Activated naive CD4-positive, alpha-beta T cell treated with anti-CD3 and anti-CD28 coated beads for 36 hours (primary cell): ENCODE results near the gene STX1B. TPM values are rescaled to one million over a fixed set of nuclear protein-coding genes. Genes with fewer than 3 reads are reported as not detected.
A peak's percentile ranks its signal among the peaks of the same experiment; 100 is the strongest.

ENCODE experiments used
- CTCF ChIA-PET: fragments of 350-600 bp; sonication (Branson Sonifier 250); formaldehyde crosslinking; loops from one replicate; lab custom pipeline; 2021; ENCODE audit warnings: antibody characterized with exemption; lab: Charles Lee
- DNase-seq: peaks from one replicate; pipeline ENCODE4 v3.0.0-alpha.2; 2020
- H3K27ac Mint-ChIP-seq: one replicate; pipeline ENCODE4 v1.8.0; 2021; ENCODE audit warnings: mild to moderate bottlenecking, mixed read lengths
- H3K27me3 Mint-ChIP-seq: one replicate; pipeline ENCODE4 v1.8.0; 2021; ENCODE audit warnings: low read depth, mixed read lengths
- H3K36me3 Mint-ChIP-seq: one replicate; pipeline ENCODE4 v1.8.0; 2021; ENCODE audit warnings: low read depth, mixed read lengths
- H3K4me1 Mint-ChIP-seq: one replicate; pipeline ENCODE4 v1.8.0; 2021; ENCODE audit warnings: low read depth, mixed read lengths
- H3K4me3 Mint-ChIP-seq: one replicate; pipeline ENCODE4 v1.8.0; 2021; ENCODE audit warnings: mild to moderate bottlenecking, moderate library complexity, mixed read lengths
- H3K9me3 Mint-ChIP-seq: one replicate; pipeline ENCODE4 v1.8.0; 2021; ENCODE audit warnings: mixed read lengths
- intact Hi-C: fragments of 100-400 bp; cut with micrococcal nuclease; formaldehyde crosslinking; loops from one replicate; pipeline ENCODE4 v1.15.1; 2023
- total RNA-seq, 2 experiments: library from RNA; stranded (reverse); gene quantifications; one replicate each; pipeline ENCODE4 v1.2.3, GENCODE V29; 2021

The STX1B gene
- under 1 TPM; 0.69 to 0.72 TPM for total RNA-seq

DNA sequence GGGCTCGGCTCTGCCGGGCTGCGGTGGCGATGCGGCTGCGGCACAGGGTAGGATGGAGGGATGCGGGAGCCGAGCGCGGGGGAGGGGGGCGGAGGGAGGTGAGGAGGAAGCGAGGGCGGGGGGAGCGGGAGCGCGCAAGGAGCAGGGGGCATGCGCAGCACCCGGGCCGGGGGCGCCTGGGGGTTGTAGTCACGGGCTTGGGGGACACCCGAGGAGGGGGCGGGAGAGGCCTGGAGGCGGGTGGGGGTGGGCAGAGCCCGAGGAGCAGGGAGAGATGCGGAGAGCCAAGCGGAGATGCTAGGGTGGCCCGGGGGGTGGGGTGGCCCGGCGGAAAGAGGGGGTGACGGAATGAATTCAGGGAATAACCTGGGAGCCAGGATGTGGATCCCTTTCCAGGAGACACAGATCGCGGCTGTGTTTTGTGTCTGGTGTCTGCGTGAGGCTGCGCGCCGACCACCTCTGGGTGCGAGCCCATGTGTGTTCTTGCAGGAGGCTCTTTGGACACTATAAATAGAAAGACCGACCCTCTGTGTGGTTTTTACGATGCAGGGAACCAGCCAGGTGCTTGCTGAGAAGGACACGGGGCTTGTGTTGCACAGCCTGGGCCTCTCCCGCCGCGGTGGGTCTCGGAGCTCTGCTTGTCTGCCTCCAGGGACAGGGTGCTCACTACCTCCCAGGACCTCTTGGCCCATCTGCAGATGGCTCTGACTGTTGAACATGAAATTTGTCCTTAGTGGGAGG is at the start of gene STX1B:
TSS of gene STX1B (minus strand) at position 54 of the 741 bp plus-strand sequence. CDS start 242 bp downstream, outside the sequence.
- peaks cover 5% of the 10 kb centered on the region for H3K27me3 Mint-ChIP-seq
- intact Hi-C loops = no loop called here
- CTCF ChIA-PET = no interaction called here
- DNase-seq = peak; percentile 66
- peak within 1 kb of the TSS; percentile 64 for H3K4me3 Mint-ChIP-seq
- H3K36me3 Mint-ChIP-seq = no peaks in the 10 kb centered on the region
- H3K9me3 Mint-ChIP-seq = no peaks in the 10 kb centered on the region
- H3K27ac Mint-ChIP-seq = no peak within 1 kb of the TSS
- peaks cover 12% of the 10 kb centered on the region for H3K4me1 Mint-ChIP-seq

GRCh38 chr16:31055613-31056012 is 45.2 kb upstream of the STX1B start:
- Mint-ChIP-seq H3K9me3 (no peaks in the 10 kb centered on the region), H3K36me3 (peaks cover 5% of the 10 kb centered on the region), H3K4me1 (no peaks in the 10 kb centered on the region), H3K27ac (no peak overlapping the region), H3K27me3 (peaks cover 2% of the 10 kb centered on the region), H3K4me3 (no peak overlapping the region)
- CTCF ChIA-PET = no interaction called here
- intact Hi-C loops = no loop called here
- DNase-seq = no peak

GRCh38 chr16:31052114-31052513 is 41.7 kb upstream of the STX1B start:
- no peak for DNase-seq
- H3K4me3 Mint-ChIP-seq = no peak overlapping the region
- H3K9me3 Mint-ChIP-seq = no peaks in the 10 kb centered on the region

DNA sequence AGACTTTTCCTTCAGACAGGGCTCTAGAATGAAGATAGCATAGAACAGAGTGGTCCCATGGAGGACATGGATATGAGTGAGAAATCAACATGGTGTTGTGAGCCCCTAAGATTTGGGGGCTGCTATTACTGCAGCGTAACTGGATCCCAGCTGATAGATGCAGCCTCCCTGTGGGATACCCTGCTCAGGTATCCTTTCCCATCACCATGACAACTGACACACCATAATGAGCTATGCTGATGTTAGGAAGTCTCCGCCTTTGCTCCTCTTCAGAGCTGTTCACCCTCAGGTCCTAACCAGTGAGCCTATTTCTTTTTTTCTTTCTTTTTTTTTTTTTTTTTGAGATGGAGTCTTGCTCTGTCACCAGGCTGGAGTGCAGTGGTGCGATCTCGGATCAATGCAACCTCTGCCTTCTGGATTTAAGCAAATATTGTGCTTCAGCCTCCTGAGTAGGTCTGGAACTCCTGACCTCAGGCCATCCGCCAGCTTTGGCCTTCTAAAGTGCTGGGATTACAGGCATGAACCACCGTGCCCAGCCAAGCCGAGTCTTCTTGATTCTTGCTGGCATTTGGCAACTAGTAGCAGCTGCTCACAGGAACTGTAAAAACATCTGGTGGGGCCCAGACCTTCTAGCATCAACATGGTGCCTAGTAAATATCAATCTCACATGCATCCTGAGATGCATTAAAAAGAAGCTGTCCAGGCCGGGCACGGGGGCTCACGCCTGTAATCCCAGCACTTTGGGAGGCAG is 40.0 kb upstream of the STX1B start:
- no peaks in the 10 kb centered on the region for H3K36me3 Mint-ChIP-seq
- intact Hi-C loops = no loop called here
- H3K27me3 Mint-ChIP-seq = peaks cover 2% of the 10 kb centered on the region
- no peak overlapping the region for H3K27ac Mint-ChIP-seq
- H3K4me1 Mint-ChIP-seq = no peaks in the 10 kb centered on the region
- H3K4me3 Mint-ChIP-seq = no peak overlapping the region
- no peaks in the 10 kb centered on the region for H3K9me3 Mint-ChIP-seq
- no peak for DNase-seq
- CTCF ChIA-PET = no interaction called here

More at GRCh38 chr16:31052114-31052513, 41.7 kb upstream of the STX1B start:
- Mint-ChIP-seq H3K36me3 (no peaks in the 10 kb centered on the region), H3K27ac (no peak overlapping the region), H3K27me3 (peaks cover 2% of the 10 kb centered on the region), H3K4me1 (no peaks in the 10 kb centered on the region)
- intact Hi-C loops = no loop called here
- CTCF ChIA-PET = no interaction called here

GRCh38 chr16:31043898-31044481 is 33.6 kb upstream of the STX1B start:
- H3K4me3 Mint-ChIP-seq = no peak overlapping the region
- CTCF ChIA-PET = interaction anchor here (1.0 kb wide), 1 partner anchor 15 kb away, joined by 4 read pairs; no protein-coding TSS in a partner anchor
- no peaks in the 10 kb centered on the region for H3K27me3 Mint-ChIP-seq
- H3K4me1 Mint-ChIP-seq = no peaks in the 10 kb centered on the region
- H3K27ac Mint-ChIP-seq = no peak overlapping the region
- H3K9me3 Mint-ChIP-seq = no peaks in the 10 kb centered on the region
- H3K36me3 Mint-ChIP-seq = peaks cover 3% of the 10 kb centered on the region
- intact Hi-C loops = no loop called here
- DNase-seq = no peak

- intact Hi-C loops = no loop called here
- peaks cover 8% of the 10 kb centered on the region for H3K36me3 Mint-ChIP-seq
- no peaks in the 10 kb centered on the region for H3K4me1 Mint-ChIP-seq
- CTCF ChIA-PET = interaction anchor here (1.0 kb wide), 1 partner anchor 15 kb away, joined by 4 read pairs; no protein-coding TSS in a partner anchor
- no peaks in the 10 kb centered on the region for H3K9me3 Mint-ChIP-seq
- no peak overlapping the region for H3K27ac Mint-ChIP-seq
- H3K4me3 Mint-ChIP-seq = no peak overlapping the region
- H3K27me3 Mint-ChIP-seq = no peaks in the 10 kb centered on the region
- no peak for DNase-seq
These were observed 32.9 kb upstream of the STX1B start for GRCh38 chr16:31043352-31043751.

- intact Hi-C loops = no loop called here
- Mint-ChIP-seq H3K27me3 (no peaks in the 10 kb centered on the region), H3K27ac (no peak overlapping the region), H3K9me3 (no peaks in the 10 kb centered on the region), H3K4me1 (no peaks in the 10 kb centered on the region), H3K36me3 (peaks cover 8% of the 10 kb centered on the region), H3K4me3 (no peak overlapping the region)
- no peak for DNase-seq
- CTCF ChIA-PET = no interaction called here
These were observed 32.4 kb upstream of the STX1B start for GRCh38 chr16:31042866-31043265.

GRCh38 chr16:31038993-31039392 is 28.6 kb upstream of the STX1B start:
- H3K4me3 Mint-ChIP-seq = no peak overlapping the region
- peaks cover 15% of the 10 kb centered on the region for H3K4me1 Mint-ChIP-seq
- H3K36me3 Mint-ChIP-seq = peaks cover 13% of the 10 kb centered on the region
- intact Hi-C loops = no loop called here
- CTCF ChIA-PET = interaction anchor here (1.6 kb wide), 1 partner anchor 97 kb away, joined by 5 read pairs; no protein-coding TSS in a partner anchor
- no peaks in the 10 kb centered on the region for H3K27me3 Mint-ChIP-seq
- no peaks in the 10 kb centered on the region for H3K9me3 Mint-ChIP-seq
- no peak for DNase-seq
- no peak overlapping the region for H3K27ac Mint-ChIP-seq

DNA sequence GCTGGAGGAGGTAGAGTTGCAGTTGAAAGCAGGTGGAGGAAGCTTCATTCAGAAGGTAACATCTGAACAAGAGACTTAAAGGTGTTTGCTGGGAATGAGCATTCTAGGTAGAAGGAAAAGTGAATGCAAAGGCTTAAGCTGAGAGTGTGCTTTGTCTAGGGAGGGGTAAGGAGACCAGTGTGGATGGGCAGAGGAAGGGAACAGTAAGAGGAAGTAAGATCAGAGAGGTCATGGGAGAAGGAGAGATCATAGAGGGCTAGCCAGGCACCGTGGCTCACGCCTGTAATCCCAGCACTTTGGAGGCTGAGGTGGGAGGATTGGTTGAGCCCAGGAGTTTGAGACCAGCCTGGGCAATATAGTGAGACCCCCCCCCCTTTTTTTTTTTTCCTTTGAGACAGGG is 26.3 kb upstream of the STX1B start:
- no peak for DNase-seq
- no peaks in the 10 kb centered on the region for H3K27me3 Mint-ChIP-seq
- intact Hi-C loops = no loop called here
- H3K27ac Mint-ChIP-seq = no peak overlapping the region
- peaks cover 22% of the 10 kb centered on the region for H3K4me1 Mint-ChIP-seq
- H3K9me3 Mint-ChIP-seq = no peaks in the 10 kb centered on the region
- no peak overlapping the region for H3K4me3 Mint-ChIP-seq
- CTCF ChIA-PET = no interaction called here
- peaks cover 15% of the 10 kb centered on the region for H3K36me3 Mint-ChIP-seq

GRCh38 chr16:31033709-31034492 is 23.5 kb upstream of the STX1B start:
- intact Hi-C loops = loop anchor here (1.0 to 2.0 kb wide), 11 partner anchors 37 to 835 kb away; partner anchors contain the start of genes ARMC5, FBRS, FUS and KAT8
- CTCF ChIA-PET = interaction anchor here (0.5 to 0.6 kb wide), 2 partner anchors 49 to 951 kb away, joined by 3 to 4 read pairs; no protein-coding TSS in a partner anchor

DNA sequence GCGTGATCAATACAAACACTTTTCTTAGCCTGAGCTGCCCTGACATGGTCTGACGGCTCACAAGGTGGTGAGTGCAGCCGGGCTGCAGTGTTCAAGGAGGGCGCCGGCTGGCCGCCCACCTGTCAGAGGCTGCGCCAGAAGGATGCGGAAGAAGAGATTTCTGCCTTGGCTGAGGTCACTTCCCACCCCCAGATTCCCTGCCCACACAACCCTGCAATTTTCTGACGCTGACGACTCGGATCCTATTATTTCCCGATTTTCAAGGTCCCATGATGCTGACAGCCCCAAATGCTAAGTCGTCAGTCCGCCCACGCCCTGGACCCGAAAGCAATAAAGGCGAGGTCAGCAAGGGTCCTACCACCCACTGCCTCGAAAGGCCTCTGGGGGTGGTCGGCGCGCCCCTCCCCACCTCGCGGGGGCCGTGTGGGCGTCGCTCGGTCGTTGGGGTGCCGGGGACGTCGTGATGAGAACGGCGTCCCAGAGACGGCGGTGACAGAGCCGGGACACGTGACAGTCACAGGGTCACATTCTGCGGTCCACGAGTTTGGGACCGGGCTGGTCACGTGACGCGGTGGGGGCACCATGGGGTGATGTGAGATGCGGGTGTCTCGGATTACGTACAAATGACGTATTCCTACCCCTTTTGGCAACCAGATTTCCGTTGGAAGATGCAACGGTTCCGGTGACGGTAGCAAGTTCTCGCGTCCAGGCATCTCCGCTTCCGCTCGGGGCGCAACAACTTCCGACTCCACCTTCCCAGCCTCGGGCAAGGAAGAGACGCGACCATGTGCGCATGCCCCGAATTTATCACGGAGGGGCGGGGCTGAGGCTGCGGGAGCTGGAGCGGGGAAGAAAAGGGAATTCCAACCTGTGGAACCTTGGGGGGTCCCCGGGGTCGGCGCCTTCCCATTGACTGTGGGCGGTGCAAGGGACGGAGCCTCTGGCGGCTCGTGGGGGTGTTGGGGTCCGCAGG is 22.6 kb upstream of the STX1B start, which contains the start of gene STX4:
TSS of gene STX4 (plus strand) at position 823 of the 973 bp plus-strand sequence. CDS start 248 bp downstream, outside the sequence.
- CTCF ChIA-PET = interaction anchor here (0.6 kb wide), 2 partner anchors 58 to 952 kb away, joined by 4 to 5 read pairs; no protein-coding TSS in a partner anchor
- Mint-ChIP-seq H3K9me3 (no peaks in the 10 kb centered on the region), H3K27me3 (no peaks in the 10 kb centered on the region), H3K36me3 (peaks cover 9% of the 10 kb centered on the region), H3K4me1 (peaks cover 22% of the 10 kb centered on the region), H3K4me3 (peak within 1 kb of the TSS; percentile 96), H3K27ac (peak within 1 kb of the TSS; percentile 93)
- peak; percentile 99 for DNase-seq
- intact Hi-C loops = loop anchor here (1.0 to 2.0 kb wide), 11 partner anchors 36 to 836 kb away; partner anchors contain the start of genes ARMC5, FBRS, FUS and KAT8

More at GRCh38 chr16:31033709-31034492, 23.5 kb upstream of the STX1B start:
- H3K4me1 Mint-ChIP-seq = peaks cover 22% of the 10 kb centered on the region
- peak overlapping the region; percentile 96 for H3K4me3 Mint-ChIP-seq
- no peaks in the 10 kb centered on the region for H3K27me3 Mint-ChIP-seq
- peaks cover 13% of the 10 kb centered on the region for H3K36me3 Mint-ChIP-seq
- H3K27ac Mint-ChIP-seq = peak overlapping the region; percentile 93
- DNase-seq = peak; percentile 94
- H3K9me3 Mint-ChIP-seq = no peaks in the 10 kb centered on the region
